Subcutaneous adipose tissue (tissue), 4 donors: ENCODE measurements around the gene DNM2. TPM values are rescaled to one million over a fixed set of nuclear protein-coding genes. Genes with fewer than 3 reads are reported as not detected.

Experiments used
- CTCF ChIP-seq: fragments of 450-650 bp; IDR thresholded peaks from one replicate; pipeline ENCODE4 v1.5.1; 2016; ENCODE audit warnings: low read depth, mild to moderate bottlenecking, control low read depth, antibody characterized with exemption, moderate library complexity
- total RNA-seq, 4 donors: library from RNA; depleted of rRNA; stranded (reverse); fragments of >200 nt; gene quantifications; one replicate each; pipeline ENCODE4 v1.1.0, GENCODE V29; 2016

DNM2 gene
- total RNA-seq, 4 donors from 2014 or later: 63.9 to 140 (median 91.5) TPM

- no peak for TF ChIP-seq CTCF
Observed at GRCh38 chr19:10686661-10687517, 31.0 kb upstream of the DNM2 start.

- no peak for TF ChIP-seq CTCF
Observed at GRCh38 chr19:10687518-10688288, 30.2 kb upstream of the DNM2 start.

GRCh38 chr19:10688545-10689280, 29.2 kb upstream of the DNM2 start:
- TF ChIP-seq CTCF: no peak

- no peak for TF ChIP-seq CTCF
Observed at GRCh38 chr19:10690341-10690781, 27.5 kb upstream of the DNM2 start.

- TF ChIP-seq CTCF: no peak
Observed at GRCh38 chr19:10691178-10691881, 26.5 kb upstream of the DNM2 start.

GRCh38 chr19:10691883-10692282, 26.0 kb upstream of the DNM2 start:
- TF ChIP-seq CTCF: no peak
